NCI-H526 treated with DMSO at 0.1 percent for 48 hours (cell line): ENCODE measurements around the gene HDAC11.
"Not testable (repeated sequence)": the region's sequence is repeated elsewhere in the genome, so short reads cannot be mapped to it uniquely, and the experiment has no call there.

Experiments
- DNase-seq: peaks from one replicate; lab custom pipeline; 2025; lab: John Stamatoyannopoulos, UW

The HDAC11 gene

DNA sequence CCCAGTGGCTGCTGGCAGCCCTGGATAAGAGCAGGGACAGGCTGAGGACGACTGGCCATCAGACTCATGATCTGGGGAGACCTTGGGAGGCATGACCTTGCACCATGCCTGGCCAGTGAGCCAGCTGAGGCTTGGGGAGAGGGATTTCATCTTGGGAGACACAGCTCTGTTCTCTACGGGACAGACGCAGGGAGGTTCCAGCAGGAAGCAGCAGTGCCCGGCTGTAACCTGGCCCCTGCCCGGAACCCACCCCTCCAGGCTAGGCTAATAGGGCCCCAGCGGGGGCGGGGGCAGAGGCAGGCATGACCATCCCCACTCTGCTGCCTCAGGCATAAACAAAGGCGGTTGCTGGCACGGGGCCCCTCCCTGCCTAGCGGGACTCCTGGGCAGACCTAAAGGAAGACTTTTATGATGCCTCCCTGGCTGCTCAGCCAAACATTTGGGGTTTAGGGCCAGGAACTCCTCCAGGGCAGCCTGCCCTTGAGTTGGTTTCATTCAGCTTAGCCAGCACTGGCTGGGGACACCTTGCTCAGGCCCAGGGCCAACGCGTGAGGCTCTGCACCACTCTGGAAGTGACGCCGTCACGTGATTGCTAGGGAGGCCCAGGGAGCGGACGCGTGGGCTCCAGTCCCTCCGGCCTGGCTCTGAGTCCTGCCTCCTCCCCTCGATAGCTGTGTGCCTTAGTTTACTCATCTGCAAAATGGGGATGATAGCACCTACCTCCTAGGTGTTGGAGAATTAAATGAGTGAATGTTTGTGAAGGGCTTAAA is 27.6 kb downstream of the HDAC11 start:
- no peak for DNase-seq

DNA sequence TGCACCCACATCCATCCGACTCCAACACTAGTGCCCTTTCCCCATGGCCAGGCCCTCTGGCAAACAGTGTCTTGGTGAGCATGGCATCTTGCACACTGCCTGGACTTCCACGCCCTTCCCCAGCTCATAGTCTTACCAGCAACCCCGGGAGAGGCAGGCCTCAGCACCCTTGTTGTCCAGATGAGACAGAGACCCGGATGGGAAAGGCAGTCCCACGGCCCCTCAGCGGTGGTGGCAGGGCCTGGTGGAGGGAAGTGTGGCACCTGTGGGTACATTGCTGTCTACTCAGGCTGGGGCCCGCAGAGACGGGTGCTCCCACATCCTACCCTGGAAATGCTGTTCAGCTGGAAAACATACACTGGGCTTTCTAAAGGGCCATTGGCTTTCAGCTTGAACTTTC is 28.4 kb downstream of the HDAC11 start:
- DNase-seq: no peak

GRCh38 chr3:13509059-13509815 is 29.1 kb downstream of the HDAC11 start:
- DNase-seq: no peak

DNA sequence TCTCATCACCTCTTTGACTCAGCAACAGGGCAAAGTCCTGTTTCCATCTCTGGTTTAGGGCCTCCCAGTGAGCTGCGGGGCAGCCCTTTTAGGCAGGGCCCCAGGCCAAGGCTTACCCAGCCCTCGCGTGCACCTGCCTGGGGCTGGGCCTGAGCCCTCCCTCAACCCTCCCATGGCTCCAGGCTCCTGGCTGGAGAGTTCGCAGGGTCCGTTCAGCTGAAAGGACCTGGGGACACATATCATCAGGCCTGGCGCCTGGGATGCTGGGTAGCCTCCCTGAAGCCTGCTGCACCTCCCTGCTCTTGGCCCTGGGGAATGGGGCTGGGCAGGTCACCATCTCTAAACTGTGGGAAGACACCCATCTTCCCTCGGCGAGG is 29.7 kb downstream of the HDAC11 start:
- DNase-seq: no peak

- DNase-seq: no peak
These were observed 32.3 kb downstream of the HDAC11 start for GRCh38 chr3:13512451-13512850.

GRCh38 chr3:13513051-13513912 is 33.2 kb downstream of the HDAC11 start:
- DNase-seq: no peak

GRCh38 chr3:13513913-13514517 is 33.9 kb downstream of the HDAC11 start:
- DNase-seq: no peak

GRCh38 chr3:13514639-13515435 is 34.7 kb downstream of the HDAC11 start:
- no peak for DNase-seq

DNA sequence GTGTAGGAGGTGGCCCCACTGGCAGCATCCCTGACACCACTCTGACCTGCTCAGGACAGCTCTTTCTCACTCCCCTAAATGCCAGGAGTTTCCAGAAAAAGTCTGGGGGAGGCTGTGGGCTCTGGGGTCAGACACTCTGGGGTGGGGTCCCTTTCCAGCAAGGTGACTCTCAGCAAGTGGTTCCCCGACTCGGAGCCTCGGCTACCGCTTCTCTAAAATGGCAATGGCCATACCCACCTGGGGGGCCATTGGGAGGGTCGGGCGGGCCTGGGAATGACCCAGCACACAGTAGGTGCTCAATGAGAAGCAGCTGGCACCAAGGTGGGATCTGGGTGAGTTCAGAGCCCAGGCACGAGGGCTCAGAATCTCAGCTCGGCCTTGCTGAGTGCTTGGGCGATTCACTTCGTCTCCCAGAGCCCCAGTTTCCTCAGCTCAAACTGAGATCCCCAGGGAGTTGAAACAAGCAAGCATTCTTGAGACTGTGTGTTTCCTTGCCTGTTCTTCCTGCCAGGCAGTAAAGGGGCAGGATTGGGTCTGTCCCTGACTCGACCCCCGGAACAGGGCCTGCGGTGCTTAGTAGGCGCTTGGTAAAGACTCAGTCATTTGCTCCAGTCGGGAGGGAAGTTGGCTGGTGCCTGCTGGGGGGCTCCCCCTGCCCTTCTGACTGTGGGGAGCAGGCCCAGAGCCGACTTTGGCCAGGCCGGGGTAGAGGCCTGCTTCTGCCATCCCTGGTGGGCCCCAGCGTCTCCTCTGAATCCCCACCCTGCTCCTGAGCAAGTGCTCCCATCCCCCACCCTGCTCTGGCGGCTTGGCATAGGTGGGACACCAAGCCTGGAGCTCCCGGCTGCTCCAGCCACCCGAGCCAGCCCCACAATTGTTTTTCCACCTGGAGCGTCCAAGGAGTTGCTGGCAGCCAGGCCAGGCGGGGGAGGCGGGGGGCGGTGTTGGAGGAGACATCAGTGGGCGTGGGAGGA is 36.0 kb downstream of the HDAC11 start:
- no peak for DNase-seq

- no peak for DNase-seq
These were observed 36.6 kb downstream of the HDAC11 start for GRCh38 chr3:13516760-13517135.

- DNase-seq: no peak
These were observed 37.3 kb downstream of the HDAC11 start for GRCh38 chr3:13517253-13517977.

GRCh38 chr3:13518516-13518953 is 38.4 kb downstream of the HDAC11 start:
- no peak for DNase-seq

GRCh38 chr3:13519006-13519791 is 39.1 kb downstream of the HDAC11 start:
- no peak for DNase-seq

DNA sequence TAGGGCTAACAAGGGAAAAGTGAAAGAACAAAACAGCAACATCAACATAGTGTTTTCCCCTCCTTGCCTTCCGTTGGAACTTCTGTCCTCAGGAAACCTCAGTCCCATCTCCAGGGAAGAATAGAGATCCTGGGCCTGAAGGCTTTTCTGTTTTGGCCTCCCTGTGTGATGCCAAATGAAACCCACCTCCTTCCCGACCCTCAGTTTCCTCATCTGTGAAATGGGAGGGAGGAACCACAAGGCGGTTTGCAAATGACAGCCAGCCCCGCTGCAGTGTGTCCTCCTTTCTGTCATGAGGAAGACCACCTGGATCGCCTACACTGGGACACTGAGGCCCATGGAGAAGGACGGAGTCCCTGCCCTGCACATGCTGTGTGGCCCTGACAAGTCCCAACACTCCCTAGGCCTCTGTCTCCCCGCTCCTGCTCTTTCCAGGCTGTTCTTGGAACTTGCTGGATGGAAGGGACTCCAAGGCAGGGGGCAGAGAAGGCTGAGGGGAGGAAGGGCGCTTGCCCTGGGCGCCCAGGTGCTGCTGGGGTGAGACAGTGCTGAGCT is 40.3 kb downstream of the HDAC11 start:
- no peak for DNase-seq

DNA sequence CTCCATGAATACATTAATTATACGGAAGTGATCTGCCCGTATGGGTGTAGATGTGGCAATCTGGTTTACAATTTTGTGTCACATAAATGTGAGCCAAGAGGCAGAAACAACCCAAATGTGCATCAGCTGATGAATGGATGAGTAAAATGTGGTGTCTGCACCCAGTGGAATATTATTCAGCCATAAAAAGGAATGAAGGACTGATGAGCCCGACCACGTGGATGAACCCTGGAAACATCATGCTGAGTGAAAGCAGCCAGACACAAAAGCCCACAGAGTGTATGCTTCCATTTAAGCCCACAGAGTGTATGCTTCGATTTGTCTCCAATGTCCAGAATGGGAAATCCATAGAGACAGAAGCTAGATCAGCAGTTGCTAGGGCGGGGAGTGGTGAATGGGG is 41.2 kb downstream of the HDAC11 start:
- no peak for DNase-seq

- not testable (repeated sequence) for DNase-seq
These were observed 41.6 kb downstream of the HDAC11 start for GRCh38 chr3:13521749-13522148.

- no peak for DNase-seq
These were observed 42.1 kb downstream of the HDAC11 start for GRCh38 chr3:13522236-13522635.

GRCh38 chr3:13524979-13525669 is 45.0 kb downstream of the HDAC11 start:
- no peak for DNase-seq
